NCI-H748 (cell line): Measurements from ENCODE around the gene TAF10.

Experiments used
- DNase-seq: peaks from one replicate; lab custom pipeline; 2025; ENCODE audit not compliant: unreplicated experiment; lab: John Stamatoyannopoulos, UW

Gene TAF10

DNA sequence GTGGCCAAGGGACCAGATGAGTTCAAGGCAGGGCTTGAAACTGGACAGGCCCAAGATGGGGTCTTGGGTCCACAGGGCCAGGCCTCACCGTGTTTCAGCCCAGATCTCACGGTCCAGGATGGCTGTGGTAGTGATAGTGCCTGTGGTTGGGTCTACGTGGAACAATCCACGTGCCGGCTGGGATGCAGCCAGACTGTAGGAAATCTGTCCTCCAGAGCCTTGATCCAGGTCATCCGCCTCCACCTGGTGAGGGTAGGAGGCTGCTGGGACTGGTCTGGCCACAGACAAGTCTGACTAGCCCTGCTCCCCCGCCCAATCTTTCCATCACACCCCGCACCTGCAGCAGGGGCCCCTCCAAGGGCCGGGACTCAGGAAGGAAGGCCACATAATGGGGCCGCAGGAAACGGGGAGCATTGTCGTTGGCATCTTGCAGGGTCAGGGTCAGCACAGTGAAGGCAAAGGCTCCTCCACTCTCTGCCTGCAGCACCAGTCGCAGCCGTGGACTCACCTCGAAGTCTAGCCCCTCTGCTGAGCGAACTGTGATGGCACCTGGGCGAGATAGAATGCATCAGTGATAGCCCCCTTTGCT is 13.9 kb upstream of the TAF10 start:
- no peak for DNase-seq

DNA sequence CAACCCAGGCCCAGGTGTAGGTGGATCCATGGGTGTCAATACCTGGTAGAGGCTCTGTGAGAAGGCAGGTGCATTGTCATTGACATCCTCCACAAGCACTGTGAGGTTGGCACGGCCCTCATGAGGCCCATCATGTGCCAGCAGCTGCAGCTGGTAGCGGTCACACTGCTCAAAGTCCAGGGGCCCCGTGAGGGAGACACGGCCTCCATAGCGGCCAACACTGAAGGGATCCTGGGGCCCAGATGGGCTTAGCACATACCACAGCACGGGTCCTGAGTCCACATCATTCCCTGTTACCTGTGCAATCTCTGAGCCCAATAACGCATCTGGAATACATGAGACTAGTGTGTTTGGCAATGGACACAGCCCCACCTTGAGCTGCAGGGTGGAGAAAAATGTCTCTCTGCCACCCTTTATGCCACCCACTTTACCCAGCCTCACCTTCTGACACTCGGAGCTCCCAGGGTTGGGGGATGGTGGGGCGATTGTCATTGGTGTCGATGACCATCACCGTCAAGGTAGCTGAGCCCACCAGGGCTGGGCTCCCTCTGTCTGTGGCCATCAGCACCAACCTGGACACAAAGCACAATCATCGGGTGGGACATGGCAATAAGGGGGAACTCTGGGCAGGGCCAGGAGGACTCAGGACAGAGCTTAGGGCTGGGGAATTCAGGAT is 13.3 kb upstream of the TAF10 start:
- DNase-seq, result no peak

DNA sequence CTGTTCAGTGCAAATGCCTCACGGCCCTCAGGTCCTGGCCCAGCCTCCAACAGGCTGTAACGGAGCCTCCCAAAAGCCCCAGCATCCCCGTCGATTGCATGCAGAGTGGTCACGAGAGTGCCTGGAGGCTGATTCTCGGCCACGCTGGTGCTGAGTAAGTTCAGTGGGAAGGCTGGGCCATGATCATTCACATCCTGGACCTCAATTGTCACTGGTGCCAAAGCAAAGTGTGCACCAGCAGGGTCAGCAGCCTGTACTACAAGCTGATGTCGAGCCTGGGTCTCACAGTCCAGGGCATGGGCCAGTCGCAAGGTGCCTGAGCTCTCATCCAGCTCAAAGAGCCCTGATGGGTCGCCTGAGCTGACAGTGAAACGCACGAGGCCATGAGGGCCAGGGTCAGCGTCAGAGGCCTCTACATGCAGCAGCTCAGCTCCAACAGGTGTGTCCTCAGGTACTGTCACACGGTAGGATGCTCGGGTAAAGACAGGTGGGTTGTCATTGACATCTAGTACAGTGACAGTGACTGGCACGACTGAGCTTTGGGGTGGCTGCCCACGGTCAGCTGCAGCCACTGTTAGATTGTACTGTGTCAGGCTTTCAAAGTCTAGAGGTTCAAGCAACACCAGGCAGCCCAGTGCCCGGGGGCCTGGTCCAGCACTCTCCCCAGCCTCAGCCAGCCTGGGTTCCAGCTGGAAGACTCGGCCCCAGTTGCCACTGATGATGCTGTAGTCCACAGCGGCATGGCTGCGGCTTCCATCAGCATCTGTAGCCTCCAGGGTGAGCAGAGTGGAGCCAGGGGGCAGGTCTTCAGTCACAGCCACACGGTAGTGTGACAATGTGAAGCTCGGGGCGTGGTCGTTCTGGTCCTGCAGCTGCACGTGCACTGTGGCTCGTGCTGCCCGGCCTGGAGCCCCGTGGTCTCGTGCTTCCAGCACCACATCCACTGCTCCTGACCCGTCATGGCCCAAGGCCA is 11.7 kb upstream of the TAF10 start:
- DNase-seq, result no peak

DNA sequence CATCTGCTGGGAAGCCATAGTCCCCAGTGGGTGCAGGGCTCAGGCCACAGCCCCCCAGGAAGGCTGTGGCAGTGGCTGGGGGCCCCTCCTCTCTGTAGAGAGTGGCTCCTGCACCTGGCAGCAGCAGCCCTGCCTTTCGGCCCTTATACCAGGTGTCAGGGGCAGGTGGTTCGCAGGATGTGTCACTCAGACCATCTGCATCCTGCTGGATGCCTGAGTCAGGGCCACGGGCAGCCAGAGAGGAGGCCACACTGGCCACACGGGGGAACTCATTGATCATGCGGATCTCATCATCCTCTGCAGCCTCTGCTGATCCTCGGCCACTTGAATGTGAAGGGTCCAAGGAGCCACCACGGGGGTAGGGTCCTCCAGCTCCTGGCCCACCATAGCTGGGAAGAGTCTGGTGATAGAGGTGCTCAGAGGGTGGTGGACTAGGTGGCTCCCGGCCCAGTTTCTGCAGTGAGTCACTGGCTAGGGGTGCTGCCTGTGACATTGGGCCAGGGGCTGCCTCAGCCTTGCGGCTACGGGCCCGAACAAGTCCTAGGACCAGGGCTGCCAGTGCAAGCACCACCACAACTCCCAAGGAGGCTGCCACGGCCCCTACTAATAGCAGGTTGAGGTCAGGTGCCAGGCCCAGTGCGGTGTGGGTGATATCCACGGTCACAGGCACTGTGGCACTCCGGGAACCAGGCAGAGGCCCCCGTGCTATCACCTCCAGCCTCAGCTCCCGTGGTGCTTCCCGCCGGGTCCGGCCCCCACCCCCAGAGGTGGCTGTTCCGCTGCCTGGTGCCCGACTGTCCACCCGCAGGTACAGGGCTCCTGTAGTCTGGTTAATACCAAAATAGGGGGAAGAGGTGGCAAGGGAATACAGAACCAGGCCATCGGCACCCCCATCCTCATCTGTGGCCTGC is 10.5 kb upstream of the TAF10 start:
- peak; percentile 39 for DNase-seq

DNA sequence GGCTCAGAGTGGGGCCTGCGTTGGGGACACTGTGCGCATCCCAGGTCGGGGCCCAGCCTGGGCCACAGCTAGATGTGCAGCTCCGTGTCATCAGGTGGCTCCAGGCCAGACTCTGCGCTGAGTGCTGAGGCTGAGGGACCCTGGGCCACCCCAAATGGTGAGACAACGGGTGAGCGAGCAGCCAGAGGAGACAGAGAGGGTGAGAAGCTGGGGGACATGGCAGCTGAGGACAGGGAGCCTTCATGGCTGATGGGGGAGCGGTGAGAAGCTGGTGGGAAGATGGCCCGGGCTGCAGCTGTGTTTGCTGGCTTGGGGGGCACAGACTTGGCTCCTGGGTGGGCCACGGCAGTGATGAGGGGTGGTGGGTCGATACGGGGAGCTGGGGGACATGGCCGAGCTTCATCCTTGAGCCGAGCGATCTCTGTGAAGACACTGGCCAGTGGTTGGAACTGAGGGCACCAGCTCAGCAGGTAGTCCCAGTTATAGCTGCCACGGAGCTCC is 9.7 kb upstream of the TAF10 start:
- DNase-seq, result no peak

DNA sequence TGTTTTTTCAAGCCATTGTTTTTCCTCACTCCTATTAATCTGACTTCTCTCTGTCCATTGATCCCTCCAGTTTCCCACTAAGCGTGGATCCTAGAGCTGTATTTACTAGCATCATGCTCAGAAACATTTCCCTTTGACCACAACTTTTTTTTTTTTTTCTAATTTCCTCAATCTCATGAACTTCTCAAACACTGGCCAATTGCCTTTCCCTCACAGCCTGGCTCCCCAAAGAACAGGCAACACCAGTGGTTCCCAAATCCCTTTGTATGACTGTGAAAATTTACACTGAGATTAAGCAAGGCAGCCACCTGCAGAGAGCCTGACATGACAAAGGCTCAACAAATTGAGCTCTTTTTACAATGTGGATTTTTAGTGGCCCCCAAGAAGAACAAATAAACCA is 8.6 kb upstream of the TAF10 start:
- DNase-seq, result no peak

DNA sequence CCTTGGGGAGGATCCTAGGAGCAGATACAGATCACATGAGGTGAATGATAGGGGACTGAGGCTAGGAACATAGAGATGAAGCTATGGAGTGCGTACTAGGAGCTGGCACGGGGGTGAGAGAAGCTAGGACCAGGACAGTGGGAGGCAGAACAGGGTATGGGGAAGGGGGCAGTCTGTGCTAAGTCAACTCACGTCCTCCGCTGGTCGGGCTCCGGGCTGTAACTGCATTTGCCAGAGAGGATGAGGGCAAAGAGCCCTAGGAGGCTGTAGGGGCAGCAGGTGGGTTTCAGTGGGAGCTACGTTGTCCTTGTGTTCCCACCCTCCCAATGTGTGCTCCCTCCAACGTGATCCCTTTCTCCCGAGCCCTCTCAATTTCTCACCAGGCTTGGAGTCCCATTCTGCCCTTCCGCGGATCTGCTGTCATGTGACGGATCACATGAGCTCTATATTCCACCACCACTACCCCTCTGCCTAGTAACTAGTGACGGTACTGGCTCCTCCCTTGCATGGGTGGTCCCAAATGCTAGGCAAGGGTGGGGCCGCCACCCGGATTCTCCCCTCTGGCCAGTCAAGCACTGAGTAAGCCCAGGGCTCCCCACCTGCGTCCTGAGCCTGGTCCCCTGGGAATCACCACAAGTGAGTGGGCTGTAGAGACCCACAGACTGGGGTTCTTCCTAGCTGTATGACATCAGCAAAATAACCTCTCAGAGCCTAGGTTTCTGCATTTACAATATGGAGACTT is 7.2 kb upstream of the TAF10 start, which contains the start of gene TPP1:
TPP1 (minus strand) TSS at position 419 of the 742 bp plus-strand sequence; CDS start at position 397, 22 bp downstream.
- peak; percentile 93 for DNase-seq

DNA sequence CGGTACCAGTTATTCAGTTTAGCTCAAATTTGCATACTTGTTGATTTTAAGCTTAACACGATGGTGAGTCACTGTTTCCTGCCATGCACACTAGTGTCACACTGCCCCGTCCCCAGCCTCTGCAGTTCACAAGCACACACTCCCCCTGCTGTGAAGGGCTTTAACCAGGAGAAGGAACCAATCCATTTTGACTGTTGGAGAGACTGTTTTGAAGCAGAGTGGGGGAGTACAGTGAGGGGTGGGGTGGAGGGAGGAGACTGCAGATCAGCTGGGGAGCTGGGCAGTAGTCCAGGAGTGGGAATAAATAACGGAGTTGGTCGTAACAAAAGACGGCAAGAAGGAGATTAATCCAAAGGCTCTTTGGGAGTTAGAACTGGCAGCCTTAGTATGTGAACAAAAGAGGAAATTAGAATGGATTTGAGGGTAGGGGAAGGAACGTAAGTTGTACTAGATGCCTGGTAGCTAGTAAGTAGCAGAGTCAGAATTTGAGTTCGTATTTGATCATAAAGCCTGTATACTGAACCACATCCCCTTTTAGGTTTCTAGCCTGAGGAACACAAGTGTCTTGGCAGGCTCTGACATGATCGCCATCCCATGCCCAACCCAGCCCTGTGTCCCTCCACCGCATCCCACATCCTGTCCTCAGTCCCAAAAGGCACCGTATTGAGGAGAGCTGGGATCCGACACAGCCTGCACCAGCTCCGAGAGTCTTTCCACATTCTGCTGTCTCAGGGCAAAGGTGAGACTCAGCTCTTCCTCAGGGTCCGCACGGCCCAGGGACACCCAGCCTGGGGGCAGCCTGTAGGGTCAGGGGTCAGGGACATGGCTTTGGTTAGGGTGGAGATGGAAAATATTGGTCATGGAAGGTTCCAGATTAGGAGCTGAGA is 6.3 kb upstream of the TAF10 start:
- DNase-seq, result peak; percentile 18

DNA sequence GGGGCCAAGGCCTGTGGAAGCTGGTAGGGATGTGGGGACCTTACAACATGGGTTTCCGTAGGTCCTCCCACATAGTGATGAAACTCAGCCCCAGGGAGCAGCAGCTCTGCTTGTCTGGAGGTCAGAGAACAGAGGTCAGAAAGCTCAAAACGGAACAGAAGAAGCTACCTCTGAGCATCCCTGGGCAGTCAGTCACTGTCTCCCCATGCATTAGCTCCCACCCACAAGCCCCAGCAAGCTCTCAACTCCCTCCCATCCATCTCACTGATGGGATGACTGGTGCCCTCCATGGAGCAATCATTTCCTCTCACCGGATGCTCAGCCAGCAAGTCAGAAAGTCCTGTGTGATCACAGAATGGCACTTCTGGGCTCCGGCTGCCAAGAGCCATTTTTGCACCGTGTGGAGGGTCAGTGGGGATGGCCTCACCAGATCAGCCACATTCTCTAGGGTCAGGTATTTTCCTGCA is 5.3 kb upstream of the TAF10 start:
- DNase-seq, result no peak

DNA sequence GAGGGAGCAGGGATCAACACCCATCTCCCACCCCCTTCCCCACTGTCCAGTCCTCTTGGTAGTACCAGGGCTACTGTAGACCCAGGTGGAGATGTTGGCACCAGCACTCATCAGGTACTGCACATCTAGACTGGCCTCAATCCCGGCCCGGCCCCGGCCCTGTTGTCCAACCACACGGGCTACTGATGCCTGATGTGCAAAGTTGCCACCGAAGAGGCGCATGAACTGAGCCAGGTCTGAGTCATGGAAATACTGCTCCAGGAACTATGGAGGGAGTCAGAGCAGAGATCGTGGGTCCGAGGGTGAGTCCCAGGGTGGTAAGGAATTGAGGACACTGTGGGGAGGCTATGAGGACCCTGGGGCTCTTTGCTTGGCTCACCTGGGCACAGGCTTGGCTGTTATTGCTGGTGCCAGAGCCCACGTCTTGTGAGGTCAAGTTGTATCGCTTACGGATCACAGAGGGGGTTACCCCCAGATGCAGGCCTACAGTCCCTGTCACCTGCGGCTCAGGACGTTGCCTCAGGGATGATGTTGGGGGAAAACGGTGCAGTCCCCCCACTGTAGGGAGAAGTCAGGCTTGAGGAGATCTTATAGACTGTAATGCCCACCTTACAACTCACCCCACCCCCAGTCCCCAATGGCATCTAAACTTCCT is 4.7 kb upstream of the TAF10 start:
- DNase-seq, result no peak

DNA sequence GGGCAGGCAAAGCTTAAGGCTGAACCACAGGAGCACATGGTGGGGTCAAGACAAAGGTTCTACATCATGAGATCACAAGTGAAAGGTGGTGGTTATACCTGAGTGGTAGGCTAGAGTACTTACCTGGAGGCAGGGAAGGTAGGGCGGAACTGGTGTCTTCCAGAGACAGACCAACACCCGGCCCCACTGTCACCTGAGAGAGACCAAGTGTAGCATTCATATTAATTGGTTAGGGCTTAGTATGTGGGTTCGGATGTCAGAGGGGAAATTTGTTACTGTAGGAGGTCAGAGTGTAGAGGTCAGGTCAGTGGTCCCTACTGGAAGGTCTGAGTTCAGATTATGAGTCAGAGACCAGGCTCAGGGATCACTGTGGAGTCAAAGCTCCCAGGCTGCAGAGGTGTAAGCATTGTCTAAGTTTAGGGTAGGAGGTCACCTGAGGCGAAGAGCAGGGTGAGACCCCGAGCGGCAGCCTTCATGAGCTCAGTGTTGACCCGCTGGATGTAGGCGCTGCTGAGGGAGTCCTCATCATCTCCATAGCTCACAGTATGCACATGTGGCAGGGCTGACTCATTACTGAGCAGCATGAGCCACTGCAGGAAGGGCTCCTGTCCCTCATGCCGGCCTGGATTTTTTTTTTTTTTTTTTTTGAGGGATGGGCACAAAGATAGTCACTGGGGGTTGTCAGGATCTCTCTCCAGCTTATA is 4.0 kb upstream of the TAF10 start:
- no peak for DNase-seq

DNA sequence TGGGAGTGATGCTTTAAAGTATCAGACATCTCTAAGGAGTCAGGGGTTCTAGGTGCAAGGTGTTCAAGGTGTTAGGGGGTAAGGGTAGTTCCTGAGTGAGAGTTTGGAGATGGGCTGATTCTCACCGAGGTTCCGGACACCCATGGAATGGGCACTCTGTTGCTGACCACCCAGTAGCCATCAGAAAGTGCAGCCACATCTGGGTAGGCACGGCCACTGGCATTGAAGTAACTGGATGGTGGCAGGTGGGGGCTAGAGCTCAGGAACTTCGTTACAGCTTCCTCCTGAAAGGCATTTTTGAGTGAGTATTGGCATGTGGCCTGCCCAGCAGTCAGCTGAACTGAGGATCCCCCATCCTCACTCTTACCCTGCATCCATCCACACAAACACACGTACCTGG is 3.0 kb upstream of the TAF10 start:
- DNase-seq, result no peak

DNA sequence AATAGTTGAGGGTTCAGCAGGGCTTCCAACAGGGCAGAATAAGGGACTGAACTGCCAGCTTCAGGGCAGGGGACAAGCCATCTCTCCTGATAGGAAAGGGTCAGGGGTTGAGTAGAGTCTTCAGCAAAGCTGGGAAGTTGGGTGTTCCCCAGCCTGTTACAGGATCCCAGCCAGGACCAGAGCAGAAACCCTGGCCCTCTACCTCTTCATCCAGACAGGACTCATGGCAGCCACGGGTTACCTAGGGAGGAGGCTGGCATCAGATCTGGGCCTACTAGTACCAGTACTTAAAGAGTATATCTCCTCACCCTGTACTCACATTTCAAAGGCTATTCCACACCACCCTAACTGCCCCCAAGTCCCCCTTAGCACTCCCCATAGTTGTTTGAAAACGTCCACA is 2.4 kb upstream of the TAF10 start:
- DNase-seq, result no peak

DNA sequence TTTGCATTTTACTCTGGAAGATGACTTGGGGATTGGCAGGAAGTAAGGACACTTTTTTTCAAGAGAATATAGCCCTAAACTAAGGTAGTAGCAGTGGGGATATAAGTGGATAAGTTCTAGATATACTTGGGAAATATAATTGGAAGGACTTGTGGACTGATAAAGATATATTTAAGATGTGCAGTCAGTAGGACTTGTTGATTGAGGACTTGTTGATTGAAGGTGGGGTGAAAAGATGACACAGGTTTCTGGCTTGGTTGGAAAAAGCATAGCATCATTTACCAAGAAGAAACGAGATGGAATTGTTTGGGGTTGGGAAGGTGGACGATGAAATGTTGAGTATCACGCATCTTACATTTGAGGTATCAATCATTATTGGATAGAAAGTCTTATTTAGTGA is 1.5 kb upstream of the TAF10 start:
- DNase-seq, result no peak

DNA sequence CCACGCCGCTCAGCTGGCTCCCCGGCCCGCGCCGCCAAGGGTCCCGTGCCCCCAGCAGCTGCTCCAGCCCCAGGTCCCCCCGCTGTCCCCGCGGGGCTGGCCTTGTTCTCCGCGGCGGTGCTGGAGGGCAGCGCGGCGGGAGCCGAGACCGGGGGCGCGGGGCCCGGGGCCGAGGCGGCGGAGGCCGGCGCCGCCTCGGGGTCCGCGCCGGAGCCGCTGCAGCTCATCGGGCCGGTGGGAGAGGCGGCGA is 128 bp downstream of the TAF10 start:
- DNase-seq, result no peak

DNA sequence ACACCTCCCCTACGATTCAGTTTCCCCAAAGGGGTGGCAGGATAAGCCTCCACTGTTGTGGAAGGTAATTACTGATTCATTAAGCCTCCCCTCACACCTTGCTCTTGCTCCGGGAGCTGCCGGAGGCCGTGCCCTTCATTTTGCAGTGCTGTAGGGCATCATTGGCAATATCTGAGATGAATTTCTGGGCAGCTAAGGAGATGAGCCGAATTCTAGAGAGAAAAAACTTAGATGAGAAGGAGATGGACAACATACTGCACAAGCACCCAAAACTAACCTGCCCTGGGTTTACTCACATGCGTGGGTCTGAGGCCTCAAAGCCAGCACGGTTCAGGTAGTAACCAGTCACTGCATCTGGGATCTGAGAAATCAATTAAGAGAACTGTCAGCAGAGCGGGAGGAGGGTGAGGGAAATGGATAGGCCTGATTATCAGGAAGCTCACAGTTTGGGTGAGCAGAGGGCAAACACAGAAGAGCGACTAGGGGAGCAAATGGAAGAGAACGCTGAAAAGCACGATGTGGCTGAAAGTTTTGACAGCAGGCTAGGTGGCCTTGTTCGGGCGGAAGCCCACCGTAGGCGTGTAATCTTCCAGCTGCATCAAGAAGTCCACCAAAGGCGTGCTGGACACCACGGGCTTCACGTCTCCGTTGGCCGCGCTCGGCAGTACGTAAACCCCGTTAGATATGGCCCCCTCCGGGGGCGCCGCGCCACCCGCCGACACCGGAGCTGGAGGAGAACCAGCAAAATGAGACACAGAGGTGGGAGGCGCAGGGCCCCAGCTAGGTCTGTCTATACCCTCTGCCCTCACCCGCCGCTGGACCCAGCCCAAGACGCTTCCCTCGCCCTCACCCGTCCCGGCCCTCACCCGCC is 689 bp downstream of the TAF10 start:
- peak; percentile 35 for DNase-seq

DNA sequence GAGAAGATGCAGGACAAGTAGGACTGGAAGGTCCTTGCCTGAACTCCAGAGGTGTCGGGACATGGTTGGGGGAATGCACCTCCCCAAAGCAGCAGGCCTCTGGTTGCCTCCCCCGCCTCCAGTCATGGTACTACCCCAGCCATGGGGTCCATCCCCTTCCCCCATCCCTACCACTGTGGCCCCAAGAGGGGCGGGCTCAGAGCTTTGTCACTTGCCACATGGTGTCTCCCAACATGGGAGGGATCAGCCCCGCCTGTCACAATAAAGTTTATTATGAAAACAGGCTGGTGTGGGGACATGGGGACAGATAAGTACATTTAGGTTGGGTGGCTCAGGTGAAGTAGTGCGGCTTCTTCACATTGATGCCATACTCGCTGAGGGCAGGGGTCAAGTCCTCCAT is 1.4 kb downstream of the TAF10 start:
- DNase-seq, result no peak
